Activated T-cell treated with anti-CD3 and anti-CD28 coated beads for 24 hours (primary cell): ENCODE measurements around the gene SEMA5A.

ENCODE experiments used
- DNase-seq: peaks from one replicate; pipeline ENCODE4 v3.0.0-alpha.2; 2020; ENCODE audit warnings: low read depth

Gene SEMA5A

DNA sequence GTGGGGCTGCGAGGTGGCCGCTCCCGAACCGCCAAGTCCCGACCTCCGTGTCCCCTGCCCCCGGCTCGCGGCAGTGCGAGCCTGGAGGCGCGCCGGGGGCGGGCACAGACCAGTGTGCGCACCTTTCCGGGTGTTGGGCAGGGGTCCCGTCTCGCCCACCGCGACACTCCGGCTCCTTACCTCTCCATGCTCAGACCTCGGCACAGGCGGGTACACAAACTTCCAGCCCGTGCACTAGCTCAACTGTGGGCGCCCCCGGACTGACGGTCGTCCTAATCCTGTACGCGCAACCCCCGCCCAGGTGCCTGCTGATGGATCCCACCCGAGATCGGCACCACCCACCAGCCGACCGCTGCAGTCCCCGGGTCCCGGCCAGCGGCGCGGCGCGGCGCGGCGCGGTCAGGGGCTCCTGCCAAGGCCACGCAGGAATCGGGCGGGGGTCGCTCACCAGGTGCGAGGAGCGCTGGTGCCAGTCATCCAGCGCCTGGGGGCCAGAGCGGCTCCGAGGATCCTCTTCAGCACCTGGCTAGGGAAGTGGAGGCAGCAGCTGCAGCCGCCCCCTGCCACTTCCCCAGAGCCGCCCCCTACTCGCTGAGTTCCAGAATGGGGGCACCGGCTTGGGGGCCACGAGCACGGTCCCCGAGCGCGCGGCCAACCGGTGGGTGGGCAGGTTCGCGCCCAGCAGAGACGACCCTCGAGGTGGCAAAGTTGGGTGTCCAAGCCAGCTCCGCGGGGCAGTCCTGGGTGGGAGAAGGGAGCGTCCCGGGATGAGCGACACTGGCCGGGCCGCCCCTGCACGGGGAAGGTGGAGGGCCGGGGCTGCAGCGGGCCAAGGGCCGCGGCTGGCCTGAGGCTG, 511 bp downstream of the SEMA5A start:
- no peak for DNase-seq

DNA sequence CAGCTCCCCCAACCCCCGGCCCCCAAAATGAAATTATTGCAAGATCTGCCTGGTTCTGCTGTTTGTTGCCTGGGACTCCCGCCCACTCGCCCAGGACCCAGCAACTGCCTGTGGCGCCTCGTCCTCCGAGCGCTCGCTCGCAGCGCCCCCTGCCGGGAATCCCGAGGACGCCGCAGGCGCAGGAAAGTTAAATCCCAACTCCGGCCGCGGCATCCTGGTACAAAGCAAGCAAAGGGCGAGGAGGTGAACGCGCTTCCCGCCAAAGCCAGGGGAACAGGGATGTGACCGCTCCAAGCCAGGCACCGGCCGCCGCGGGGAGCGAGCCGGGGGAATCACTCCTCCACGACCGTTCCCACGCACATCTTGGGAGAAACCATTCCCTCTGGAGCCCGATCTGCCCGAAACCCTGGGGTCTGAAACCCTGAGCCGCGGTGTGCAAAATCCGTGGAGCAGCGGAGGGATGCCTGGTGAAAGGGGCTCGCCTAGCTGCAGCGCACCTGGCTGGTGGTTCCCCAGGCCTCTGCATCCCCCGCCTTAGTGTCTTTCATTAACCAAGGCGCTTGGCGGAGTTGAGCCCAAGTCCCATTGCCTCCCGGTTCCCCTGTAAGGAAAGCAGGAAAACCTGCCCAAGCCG, 1.3 kb downstream of the SEMA5A start:
- DNase-seq: peak; percentile 11

DNA sequence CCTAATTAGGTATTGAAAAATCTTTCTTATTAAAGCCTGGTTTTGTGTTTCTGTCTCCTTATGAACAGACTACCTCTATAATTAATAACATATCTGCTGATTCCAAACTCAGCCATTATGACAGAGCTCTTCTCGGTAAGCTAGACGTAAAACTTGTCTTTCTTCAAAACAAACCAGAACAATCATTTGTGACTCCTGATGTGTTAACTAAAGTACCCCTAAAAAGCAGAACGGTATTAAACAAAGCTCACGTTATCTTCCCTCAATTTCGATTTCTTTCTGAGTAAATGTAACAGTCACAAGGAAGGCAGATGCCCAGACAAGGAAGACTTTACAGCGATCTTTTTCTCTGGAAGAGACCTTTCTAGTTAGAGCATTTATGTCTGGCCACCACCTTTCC, 1.8 kb downstream of the SEMA5A start:
- DNase-seq: no peak

DNA sequence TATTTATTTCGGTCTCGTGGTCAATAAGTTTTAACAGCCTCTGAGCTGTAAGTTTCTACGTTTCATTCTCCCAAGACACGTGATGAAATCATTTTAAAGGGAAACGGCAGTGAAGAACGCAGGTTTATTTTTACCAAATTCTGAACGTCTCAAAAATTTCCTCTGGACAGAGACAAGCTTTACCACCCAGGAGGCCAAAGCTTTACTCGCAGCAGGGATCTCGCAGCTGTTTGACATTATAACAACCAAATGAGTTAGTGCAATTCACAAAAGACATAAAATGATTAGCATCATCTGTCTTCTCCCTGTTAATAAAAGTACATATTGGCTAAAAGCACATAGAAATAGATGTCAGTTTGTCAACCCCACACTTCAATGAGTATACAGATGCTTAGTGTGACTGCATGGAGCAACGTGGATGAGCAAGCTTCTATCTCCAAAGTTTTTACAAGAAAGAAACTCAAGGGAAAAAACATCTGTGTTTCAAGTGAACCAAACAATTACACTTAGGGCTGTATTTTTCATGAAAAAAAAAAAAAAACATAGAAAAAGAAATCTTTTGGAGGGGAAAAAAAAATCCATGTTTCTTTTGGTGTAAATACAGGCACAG, 2.5 kb downstream of the SEMA5A start:
- no peak for DNase-seq

- DNase-seq: no peak
These were observed 5.1 kb downstream of the SEMA5A start for GRCh38 chr5:9540791-9541190.

GRCh38 chr5:9538504-9538903, 7.4 kb downstream of the SEMA5A start:
- no peak for DNase-seq

GRCh38 chr5:9537223-9538141, 8.4 kb downstream of the SEMA5A start:
- no peak for DNase-seq

DNA sequence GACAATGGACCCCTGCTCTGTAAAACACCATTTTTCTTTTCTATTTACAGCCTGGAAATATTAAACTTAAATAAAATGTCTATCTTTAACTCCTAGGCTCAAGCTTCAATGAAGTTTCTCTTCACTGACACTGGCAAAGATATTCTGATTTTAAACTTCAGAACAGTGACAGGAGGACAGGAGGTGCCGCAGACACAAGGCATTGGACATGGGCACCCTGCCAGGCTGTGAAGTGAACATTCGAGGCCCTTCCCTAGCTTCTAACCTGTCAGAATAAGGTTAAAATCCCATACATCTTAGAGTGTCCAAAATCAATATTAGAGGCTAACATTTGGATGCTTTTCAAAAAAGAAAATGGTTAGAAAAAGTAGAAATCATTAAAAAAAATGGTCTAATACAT, 9.2 kb downstream of the SEMA5A start:
- no peak for DNase-seq

GRCh38 chr5:9534881-9535517, 10.9 kb downstream of the SEMA5A start:
- DNase-seq: no peak

DNA sequence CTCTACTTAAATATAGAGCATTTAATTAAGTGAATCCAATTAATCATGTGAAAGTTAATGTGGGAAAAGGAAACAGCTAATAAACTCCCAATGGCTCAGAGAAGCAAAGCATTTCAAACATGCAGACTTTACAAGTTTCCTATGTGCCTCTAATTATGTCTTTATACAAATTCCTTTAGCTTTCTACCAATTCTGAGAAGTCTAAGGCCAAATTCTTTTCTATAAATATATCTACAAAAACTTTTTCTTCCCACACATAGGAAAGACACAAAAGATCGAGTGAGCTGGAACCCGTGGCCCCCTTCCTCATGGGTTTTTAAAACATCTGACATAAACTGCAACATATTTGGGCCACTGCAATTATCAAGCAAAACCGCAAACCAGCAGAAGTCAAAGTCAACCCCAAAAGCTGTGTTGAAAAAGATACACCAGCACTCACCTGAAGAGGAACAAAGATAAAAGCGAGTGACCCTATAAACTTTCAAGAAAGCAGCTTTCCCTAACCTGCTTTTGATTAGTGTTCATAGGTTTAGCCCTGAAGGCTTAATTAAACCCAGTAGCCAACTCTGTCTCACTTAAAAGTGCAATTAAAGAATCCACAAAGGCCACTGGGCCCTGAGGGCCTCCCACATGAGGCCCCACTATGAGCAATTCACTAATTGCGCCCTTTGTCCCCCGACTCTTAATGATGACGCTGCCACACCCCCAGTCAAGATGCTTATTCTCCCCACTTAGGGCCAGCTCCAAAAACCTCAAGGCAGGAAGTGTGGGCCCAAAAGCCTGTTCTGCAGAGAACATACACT, 12.1 kb downstream of the SEMA5A start:
- no peak for DNase-seq

DNA sequence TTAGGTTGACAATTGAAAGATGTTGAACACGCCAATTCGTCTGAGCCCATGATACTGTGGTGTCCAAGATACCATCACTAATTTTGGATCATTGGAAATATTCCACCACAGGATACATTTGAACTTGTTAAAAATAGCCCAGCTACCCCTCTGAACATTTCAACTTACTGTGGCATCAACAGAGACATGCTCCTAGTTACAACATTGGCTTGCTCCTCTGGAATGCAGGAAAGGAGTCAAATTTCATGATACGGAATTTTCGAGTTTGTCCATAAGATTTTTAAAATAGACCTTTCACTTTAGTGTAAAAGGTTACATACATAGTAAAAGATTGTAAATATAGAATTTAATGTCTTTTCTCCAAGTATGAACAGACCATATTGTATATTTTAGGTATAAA, 12.8 kb downstream of the SEMA5A start:
- DNase-seq: no peak

DNA sequence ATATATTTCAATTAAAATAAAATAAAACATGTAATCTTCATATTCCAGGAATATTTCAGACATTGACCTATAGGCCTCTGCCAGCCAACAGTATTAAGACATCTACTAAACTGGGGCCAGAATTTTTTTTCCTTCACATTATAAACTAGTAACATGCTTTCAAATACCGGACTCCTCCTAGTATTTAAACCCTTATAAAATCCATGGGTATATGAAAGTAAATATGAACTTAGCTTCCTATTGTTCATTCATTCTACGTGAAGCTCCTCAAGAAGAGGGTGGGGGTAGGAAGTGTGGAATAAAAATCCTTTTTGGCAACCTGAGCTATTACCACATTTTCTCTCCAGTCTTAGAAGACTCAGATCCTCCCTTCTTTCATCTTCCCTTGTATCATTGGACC, 16.4 kb downstream of the SEMA5A start:
- no peak for DNase-seq

GRCh38 chr5:9529041-9529480, 16.8 kb downstream of the SEMA5A start:
- no peak for DNase-seq

GRCh38 chr5:9524941-9525340, 20.9 kb downstream of the SEMA5A start:
- no peak for DNase-seq

GRCh38 chr5:9523090-9523823, 22.6 kb downstream of the SEMA5A start:
- DNase-seq: no peak

- DNase-seq: no peak
These were observed 26.3 kb downstream of the SEMA5A start for GRCh38 chr5:9519537-9519936.

GRCh38 chr5:9516591-9516990, 29.3 kb downstream of the SEMA5A start:
- no peak for DNase-seq

GRCh38 chr5:9515436-9515835, 30.4 kb downstream of the SEMA5A start:
- no peak for DNase-seq

DNA sequence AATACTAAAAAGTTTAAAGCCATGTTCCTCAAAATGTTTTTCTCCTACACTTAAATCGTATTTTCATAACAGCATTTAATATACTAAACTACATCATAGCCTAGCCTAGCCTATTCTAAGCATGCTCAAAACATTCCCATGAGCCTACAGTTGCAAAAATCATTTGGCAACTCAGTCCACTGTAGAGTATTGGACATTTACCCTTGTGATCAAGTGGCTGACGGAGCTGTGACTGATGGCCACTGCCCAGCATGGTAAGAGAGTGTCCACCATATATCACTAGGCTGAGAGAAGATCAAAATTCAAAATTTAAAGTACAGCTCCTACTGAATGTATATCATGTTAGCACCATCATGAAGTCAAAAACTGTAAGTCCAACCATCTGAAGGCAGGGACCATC, 30.9 kb downstream of the SEMA5A start:
- DNase-seq: no peak

DNA sequence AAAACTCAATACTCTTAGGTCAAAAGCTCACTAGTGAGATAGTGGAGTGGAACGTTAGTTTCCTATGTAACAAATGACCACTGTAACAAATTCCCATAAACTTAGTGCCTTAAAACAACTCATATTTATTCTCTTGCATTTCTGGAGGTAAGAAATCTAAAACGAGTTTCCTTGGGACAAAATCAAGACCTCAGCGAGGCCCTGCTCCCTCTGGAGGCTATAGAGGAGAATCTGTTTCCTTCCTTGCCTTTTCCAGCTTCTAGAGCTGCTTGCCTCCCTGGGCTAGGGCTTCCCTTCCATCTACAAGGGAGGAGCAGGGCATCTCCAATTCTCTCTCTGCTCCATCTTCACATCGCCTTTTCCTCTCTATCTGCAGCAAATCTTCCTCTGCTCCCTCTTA, 32.0 kb downstream of the SEMA5A start:
- no peak for DNase-seq
